SHP77 (cell line): ENCODE measurements around the gene RBMS1.

Experiments
- DNase-seq, 2 experiments: peaks; one replicate each; lab custom pipeline; 2025; lab: John Stamatoyannopoulos, UW

RBMS1 gene

GRCh38 chr2:160362018-160362417, 131.6 kb downstream of the RBMS1 start:
- no peak for DNase-seq

GRCh38 chr2:160360089-160360757, 133.4 kb downstream of the RBMS1 start:
- DNase-seq, result no peak

- DNase-seq, result no peak
These were observed 135.6 kb downstream of the RBMS1 start for GRCh38 chr2:160358046-160358445.

GRCh38 chr2:160356485-160356884, 137.1 kb downstream of the RBMS1 start:
- DNase-seq, result no peak

GRCh38 chr2:160355080-160355479, 138.5 kb downstream of the RBMS1 start:
- no peak for DNase-seq

GRCh38 chr2:160354677-160355076, 138.9 kb downstream of the RBMS1 start:
- no peak for DNase-seq

- no peak for DNase-seq
These were observed 139.8 kb downstream of the RBMS1 start for GRCh38 chr2:160353813-160354212.

GRCh38 chr2:160353166-160353565, 140.4 kb downstream of the RBMS1 start:
- DNase-seq, result no peak

GRCh38 chr2:160352500-160352899, 141.1 kb downstream of the RBMS1 start:
- no peak for DNase-seq

GRCh38 chr2:160351956-160352355, 141.7 kb downstream of the RBMS1 start:
- DNase-seq, result no peak

GRCh38 chr2:160349306-160349705, 144.3 kb downstream of the RBMS1 start:
- DNase-seq, result no peak

GRCh38 chr2:160347269-160347863, 146.2 kb downstream of the RBMS1 start:
- DNase-seq, result no peak

GRCh38 chr2:160345071-160345764, 148.4 kb downstream of the RBMS1 start:
- no peak for DNase-seq

- no peak for DNase-seq
These were observed 150.2 kb downstream of the RBMS1 start for GRCh38 chr2:160343404-160343803.

GRCh38 chr2:160339726-160340125, 153.9 kb downstream of the RBMS1 start:
- DNase-seq, result no peak

GRCh38 chr2:160338901-160339685, 154.5 kb downstream of the RBMS1 start:
- DNase-seq, result no peak

- DNase-seq, result no peak
These were observed 155.9 kb downstream of the RBMS1 start for GRCh38 chr2:160337728-160338127.

GRCh38 chr2:160336635-160337034, 157.0 kb downstream of the RBMS1 start:
- no peak for DNase-seq

- no peak for DNase-seq
These were observed 157.5 kb downstream of the RBMS1 start for GRCh38 chr2:160336105-160336504.

GRCh38 chr2:160335441-160335840, 158.2 kb downstream of the RBMS1 start:
- no peak for DNase-seq

GRCh38 chr2:160334028-160334741, 159.4 kb downstream of the RBMS1 start:
- no peak for DNase-seq
